GM18511 (cell line): ENCODE results near the gene NUP153.
"Not testable (repeated sequence)": the region's sequence is repeated elsewhere in the genome, so short reads cannot be mapped to it uniquely, and the experiment has no call there.

ENCODE experiments used
- ATAC-seq: cut with Tn5 transposase; IDR thresholded peaks from one replicate; pipeline ENCODE4 v1.9.1; 2021; ENCODE audit warnings: mild to moderate bottlenecking, moderate library complexity; ENCODE audit not compliant: unreplicated experiment

Gene NUP153

DNA sequence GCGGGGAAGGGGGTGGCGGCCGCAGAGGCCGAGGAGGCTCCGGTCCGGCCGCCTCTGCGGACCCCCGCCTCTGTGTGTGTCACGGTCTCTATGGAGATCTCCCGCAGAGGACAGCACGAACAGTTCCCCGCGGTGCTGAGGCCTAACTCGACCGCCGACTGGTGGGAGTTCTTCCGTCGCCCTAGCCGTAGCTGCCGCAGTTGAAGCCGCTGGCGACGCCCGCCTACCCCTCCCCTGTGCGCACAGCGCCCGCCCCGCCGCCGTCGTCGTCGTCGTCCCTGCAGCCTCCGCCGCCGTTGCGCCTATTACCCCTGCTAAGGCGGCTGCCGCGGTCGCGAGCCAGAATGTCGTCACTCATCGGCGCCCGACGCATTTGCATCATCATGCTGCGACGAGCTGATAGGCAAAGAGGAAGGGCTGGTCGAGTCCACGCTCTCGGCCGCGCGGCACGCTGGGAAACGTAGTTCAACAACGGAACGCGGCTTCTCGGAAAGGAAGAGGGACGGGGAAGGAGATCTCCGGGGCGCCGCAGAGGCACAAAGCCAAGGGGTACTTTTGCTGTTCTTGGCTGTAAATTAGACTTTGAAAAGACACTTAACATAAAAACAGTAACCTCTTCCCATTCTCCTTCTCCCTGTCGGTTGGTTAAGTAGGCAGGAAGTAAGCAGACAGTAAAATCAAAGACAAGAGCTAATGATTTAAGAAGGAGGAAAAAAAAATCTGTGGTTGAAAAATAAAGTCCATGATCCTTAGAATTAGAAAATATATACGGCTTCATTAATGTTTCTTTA, at the start of gene NUP153:
Gene NUP153 (minus strand): TSS at position 346 of the 791 bp plus-strand sequence. CDS start 538 bp downstream, outside the sequence.
- peak; percentile 65 for ATAC-seq

DNA sequence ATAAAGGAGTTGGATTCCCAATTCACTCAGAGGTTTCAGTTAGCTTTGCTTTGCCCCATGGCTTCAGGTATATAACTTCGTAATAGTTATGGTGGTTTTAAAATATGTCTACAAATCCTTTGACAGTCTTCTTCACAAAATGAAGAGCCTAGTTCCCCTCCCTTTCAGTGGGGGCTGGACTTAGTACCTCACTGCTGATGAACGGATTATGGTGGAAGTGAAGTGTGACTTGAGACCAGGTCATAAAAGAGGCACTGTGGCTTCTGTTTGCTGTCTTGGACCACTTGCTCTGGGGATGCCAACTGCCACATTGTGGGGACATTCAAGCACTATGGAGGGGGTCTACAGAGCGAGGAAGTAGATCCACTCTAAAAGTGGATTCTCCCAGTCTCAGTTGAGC, 47.5 kb upstream of the NUP153 start:
- no peak for ATAC-seq

DNA sequence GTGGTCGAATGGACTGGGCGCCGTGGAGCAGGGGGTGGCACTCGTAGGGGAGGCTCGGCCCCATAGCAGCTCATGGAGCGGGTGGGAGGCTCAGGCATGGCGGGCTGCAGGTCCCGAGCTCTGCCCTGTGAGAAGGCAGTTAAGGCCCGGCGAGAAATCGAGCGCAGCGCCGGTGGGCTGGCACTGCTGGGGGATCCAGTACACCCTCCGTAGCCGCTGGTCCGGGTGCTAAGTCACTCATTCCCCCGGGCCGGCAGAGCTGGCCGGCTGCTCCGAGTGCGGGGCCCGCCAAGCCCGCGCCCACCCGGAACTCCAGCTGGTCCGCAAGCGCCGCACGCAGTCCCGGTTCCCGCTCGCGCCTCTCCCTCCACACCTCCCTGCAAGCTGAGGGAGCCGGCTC, 38.6 kb upstream of the NUP153 start:
- ATAC-seq = not testable (repeated sequence)

DNA sequence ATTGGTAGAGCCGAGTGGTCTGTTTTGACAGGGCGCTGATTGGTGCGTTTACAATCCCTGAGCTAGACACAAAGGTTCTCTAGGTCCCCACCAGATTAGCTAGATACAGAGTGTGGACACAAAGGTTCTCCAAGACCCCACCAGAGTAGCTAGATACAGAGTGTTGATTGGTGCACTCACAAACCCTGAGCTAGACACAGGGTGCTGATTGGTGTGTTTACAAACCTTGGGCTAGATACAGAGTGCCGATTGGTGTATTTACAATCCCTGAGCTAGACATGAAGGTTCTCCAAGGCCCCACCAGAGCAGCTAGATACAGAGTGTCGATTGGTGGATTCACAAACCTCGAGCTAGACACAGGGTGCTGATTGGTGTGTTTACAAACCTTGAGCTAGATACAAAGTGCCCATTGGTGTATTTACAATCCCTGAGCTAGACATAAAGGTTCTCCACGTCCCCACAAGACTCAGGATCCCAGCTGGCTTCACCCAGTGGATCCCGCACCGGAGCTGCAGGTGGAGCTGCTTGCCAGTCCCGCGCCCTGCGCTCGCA, 38.1 kb upstream of the NUP153 start:
- not testable (repeated sequence) for ATAC-seq

DNA sequence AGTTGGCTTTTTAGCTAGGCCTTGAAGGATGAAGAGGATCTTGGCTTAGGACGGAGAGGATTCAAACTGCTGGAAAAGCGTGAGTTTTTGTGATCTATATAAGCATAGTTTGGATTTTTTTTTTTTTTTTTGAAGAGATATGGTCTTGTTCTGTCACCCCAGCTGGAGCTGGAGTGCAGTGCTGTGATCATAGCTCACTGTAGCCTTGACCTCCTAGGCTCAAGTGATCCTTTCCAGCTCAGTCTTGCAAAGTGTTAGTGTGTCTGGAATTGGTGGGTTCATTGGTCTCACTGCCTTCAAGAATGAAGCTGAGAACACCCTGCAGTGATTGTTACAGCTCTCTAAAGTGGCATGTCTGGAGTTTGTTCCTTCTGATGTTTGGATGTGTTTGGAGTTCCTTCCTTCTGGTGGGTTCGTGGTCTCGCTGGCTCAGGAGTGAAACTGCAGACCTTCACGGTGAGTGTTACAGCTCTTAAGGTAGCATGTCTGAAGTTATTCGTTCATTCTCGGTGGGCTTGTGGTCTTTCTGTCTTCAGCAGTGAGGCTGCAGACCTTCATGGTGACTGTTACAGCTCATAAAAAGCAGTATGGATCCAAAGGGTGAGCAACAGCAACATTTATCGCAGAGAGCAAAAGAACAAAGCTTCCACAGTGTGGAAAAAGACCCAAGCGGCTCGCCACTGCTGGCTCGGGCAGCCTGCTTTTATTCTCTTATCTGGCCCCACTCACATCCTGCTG, 37.5 kb upstream of the NUP153 start:
- ATAC-seq = no peak

DNA sequence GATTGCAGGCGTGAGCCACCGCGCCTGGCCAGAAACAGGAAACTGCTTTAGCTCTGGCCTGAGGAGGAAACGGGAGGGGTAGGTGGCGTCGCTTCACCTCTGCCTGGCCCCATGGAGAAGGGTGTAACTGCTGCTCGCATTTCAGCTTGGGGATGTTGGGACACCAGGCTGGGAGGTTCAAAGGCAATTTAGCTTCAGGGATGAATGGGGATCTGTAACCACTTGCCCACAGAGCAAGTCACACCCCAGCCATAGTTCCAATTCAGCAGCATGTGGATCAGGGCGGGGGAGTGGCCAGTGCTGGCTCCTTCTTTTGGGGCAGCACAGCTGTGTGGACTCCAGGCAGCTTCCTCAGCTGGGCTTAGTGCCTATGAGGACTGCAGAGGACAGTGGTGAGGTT, 34.8 kb upstream of the NUP153 start:
- ATAC-seq = no peak

DNA sequence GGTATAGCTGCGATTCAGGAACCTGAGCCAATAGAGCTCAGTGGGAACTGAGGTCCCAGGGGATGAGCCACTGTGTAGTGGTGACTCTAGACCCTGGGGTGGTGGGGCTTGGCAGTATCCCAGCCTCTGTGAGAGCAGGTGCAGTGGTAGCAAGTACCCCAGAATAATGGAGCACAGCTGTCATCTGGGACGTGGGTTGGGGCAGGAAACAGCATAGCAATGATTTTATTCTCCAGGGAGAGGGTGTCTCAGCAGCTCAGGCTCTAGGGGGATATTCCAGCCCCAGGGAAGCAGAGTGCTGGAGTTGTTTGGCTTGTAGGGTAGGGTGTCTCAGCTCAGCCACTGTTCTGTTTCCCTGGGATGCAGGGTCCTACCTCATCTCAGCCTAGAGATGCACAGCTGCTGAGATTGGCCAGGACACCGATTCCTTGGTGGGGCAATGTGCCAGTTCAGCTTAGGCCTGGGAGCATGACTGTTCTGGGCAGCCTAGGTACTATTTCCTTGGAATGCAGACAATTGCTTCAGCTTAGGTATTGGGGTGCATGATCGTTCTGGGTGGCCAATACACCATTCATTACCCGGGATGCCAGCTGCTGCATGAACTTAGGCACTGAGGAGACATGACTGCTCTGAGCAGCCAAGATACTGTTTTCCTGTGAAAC, 34.0 kb upstream of the NUP153 start:
- no peak for ATAC-seq

DNA sequence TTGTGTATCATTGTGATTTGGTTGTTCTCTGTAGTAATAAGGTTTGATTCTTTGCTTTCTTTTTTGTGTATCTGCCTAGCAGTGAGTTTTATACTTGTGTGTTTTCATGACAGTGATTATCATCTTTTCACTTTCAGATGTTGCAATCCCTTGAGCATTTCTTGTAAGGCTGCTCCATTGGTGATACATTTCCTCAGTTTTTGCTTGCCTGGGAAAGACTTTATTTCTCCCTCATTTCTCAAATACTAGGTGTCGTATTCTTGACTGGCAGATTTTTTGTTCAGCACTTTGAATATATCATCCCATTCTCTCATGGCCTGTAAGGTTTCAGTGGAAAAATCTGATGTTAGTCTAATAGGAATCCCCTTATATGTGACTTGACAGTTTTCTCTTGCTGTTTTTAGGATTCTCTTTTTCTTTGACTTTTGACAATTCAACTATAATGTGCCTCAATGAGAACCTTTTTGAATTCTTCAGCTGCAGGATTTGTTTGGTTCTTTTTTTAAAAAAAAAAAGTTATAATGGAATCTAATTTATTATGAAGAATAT, 31.1 kb upstream of the NUP153 start:
- no peak for ATAC-seq

DNA sequence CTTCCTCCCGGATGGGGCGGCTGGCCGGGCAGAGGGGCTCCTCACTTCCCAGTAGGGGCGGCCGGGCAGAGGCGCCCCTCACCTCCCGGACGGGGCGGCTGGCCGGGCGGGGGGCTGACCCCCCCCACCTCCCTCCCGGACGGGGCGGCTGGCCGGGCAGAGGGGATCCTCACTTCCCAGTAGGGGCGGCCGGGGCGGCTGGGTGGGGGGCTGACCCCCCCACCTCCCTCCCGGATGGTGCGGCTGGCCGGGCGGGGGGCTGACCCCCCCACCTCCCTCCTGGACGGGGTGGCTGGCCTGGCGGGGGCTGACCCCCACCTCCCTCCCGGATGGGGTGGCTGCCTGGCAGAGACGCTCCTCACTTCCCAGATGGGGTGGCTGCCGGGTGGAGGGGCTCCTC, 28.6 kb upstream of the NUP153 start:
- not testable (repeated sequence) for ATAC-seq

DNA sequence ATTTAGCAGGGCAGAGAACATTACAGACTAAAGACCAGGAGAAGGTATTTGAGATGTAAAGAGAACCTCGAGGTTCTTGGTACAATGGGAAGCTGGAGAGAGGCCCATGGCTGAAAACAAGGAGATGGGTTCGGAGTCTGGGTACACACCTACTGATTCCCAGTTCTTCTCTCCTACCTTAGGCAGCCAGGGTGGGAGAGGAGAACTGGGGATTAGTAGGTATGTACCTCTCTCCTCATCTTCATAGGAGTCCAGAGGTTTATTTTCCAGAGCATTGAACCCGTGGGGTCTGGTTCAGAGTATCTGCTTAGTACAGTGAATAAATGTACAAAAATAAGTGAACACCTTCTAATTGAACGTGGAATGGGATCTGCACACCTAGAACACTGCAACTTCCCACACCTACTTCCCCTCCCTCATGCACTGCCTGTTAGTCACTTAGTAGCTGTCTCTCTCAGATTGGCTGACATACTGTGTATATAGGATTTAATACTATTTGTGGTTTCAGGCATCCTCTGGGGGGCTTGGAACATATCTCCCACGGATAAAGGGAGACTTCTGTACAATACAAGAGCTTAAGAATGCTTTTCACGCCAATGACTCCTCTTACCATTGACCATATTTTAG, 23.5 kb upstream of the NUP153 start:
- no peak for ATAC-seq

DNA sequence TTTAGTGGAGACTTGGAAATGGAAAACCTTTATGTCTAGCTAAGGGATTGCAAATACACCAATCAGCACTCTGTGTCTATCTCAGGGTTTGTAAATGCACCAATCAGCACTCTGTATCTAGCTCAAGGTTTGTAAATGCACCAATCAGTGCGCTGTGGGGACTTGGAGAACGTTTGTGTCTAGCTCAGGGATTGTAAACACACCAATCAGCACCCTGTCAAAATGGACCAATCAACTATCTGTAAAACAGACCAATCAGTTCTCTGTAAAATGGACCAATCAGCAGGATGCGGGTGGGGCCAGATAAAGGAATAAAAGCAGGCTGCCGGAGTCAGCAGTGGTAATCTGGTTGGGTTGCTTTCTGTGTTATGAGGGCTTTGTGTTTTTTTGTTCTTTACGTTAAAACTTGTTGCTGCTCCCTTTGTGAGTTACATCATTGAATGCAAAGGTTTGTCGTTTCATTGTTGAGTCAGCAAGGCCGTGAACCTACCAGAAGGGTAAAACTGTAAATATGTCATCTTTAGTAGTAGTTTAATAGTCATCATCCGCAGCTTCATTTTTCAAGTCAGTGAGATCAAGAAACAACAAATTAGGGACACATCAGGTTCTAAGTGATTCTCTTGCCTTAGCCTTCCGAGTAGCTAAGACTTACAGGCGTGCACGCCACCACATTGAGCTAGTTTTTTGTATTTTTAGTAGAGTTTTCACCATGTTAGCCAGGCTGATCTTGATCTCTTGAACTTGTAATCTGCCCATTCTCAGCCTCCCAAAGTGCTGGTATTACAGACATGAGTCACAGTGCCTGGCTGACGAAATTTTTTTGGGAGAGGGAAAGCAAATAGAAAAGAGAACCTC, 22.7 kb upstream of the NUP153 start:
- ATAC-seq = no peak

DNA sequence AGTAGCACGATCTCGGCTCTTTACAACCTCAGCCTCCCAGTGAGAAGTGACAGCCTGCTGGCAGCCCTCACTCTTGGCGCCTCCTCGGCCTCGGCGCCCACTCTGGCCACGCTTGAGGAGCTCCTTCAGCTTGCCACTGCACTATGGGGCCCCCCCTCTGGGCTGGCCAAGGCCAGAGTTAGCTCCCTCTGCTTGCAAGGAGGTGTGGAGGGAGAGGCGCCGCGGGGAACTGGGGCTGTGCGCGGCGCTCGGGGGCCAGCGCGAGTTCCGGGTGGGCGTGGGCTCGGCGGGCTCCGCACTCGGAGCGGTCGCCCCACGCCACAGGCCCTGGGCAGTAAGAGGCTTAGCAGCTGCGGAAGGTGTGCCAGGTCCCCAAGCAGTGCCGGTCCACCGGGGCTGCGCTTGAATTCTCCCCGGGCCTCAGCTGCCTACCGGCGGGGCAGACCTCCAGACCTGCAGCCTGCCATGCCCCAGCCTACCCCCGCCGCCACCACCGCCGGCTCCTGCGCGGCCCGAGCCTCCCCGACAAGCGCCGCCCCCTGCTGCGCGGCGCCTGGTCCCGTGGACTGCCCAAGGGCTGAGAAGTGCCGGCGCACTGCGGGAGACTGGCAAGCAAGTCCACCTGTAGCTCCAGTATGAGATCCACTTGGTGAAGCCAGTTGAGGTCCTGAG, 22.0 kb upstream of the NUP153 start:
- no peak for ATAC-seq

DNA sequence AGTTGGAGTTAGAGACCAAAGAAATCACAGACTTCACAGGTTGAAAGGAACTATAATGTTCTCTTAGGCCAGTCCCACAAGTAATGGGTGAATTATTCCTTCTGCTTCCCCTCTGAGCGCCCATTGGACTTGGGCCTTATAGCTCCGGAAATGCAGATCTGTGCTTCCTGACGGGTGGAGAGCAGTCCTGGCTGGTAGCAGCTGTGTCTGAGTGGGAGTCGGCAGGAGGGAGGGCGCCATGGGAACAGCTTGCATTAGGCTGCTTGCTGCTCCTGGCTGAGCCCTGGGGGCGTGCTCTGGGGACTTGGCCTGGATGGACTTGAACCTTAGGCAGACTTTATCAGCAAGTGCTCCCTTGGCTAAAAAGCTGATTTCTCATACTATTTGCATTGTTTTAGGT, 18.4 kb upstream of the NUP153 start:
- no peak for ATAC-seq

DNA sequence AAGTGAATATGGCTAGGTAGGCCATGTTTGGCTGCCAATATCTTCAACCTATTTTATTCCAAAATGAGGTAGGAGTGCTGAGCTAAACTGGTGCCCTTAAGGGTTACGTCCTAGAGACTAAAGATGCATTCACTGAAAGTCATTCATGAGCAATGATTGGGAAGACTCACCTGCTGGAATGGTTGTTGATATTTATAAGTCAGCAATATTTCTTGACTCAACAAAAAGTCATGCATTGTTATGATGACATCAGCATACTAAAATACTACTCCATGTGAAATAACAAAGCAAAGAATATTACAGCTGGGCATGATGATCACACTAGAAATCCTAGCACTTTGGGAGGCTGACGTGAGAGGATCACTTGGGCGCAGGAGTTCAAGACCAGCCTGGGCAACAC, 17.6 kb upstream of the NUP153 start:
- ATAC-seq = no peak

DNA sequence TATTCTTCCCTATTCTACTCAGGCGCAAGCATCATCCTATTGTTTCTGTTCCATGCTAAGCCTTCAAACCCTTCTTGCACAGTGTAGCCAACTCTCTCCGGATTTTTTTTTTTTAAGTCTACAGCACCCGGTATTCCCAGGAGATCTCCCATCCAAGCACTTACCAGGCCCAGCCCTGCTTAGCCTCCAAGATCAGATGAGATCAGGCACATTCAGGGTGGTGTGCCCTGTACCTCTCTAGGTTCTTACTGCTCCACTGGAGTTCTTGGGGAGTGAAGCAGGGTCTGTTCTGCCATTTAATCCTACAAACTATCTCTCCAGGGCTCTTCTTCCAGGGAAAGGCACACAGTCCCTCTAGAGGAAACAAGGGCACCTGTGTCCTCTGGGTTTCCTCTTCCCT, 14.9 kb upstream of the NUP153 start:
- no peak for ATAC-seq

DNA sequence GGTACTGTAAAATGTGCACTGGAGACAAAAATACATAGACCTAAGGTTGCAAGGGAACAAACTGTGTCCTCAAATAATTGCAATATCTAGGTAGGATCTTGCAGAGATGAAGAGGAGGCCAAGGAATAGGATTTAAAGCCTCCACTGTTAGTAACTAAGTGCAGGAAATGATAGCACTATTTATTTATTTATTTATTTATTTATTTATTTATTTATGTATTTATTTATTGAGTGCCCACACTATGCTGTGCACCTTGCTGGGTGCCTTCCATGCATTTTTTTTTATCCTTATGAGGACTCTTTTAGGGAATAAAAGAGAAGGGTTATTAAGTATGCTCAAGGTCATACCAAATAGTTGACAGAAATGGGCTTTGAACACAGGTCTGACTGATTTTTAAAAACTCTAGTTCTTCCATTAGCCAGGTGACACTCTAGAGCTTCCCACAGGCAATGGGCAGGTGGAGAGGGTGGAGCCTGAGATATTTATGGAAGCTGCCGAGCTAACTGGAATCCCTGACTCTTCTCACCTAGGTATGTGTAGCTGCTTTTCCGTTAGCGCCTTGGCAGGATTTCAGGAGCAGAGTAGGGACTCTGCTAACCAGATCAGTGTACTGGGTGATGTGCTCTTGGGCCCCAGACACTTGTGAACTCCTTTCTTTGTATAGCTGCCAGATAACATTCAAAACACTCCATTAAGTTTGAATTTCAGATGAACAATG, 12.8 kb upstream of the NUP153 start:
- ATAC-seq = no peak

DNA sequence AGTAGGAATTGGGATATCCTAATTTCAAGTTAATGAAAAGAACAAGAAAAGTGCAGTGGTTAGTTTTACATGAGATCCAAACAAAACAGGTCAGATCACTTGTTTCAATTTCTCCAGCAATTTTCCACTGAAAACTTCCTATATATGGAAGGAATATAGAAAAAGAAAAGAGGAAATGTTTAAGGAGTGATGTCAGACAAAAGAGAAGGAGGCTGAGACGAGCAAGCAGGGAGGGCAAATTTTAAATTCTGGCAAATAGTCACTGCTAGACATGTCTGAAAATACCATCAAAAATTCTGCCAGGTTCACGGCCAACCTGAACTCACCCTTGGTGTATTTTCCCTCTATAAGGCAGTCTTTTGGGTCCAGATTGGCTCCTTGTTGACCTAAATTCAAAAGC, 9.5 kb upstream of the NUP153 start:
- no peak for ATAC-seq
